WI38 (cell line): ENCODE results near the gene SPAG16.

Experiments used
- H3K4me3 ChIP-seq: 2 replicates; pipeline ENCODE4 v1.5.1; 2011; ENCODE audit warnings: low read depth, mild to moderate bottlenecking, control low read depth, low read length
- CTCF ChIP-seq: IDR thresholded peaks from 2 replicates; pipeline ENCODE4 v1.5.1; 2012; ENCODE audit warnings: low read depth, mild to moderate bottlenecking, control low read depth, low read length

SPAG16 gene

DNA sequence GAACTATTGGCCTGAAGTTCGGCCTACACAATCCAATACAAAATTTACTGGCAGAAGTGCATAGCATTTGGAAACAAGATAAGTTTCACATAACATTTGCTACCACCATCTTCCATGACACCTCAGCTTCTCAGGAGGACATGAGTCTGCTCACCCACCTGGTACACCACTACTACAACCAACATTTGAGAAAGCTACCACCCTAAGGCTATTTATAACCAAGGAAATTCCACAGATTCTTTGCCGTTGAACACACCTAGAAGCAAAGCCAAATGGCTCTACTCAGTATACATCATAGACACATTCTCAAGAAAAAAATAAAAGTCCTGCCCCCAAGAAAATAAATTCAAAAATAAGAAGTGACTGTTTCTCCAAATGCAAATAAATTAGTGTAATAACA, 145.3 kb downstream of the SPAG16 start:
- no peak for TF ChIP-seq CTCF
- no peak overlapping the region for H3K4me3 ChIP-seq

DNA sequence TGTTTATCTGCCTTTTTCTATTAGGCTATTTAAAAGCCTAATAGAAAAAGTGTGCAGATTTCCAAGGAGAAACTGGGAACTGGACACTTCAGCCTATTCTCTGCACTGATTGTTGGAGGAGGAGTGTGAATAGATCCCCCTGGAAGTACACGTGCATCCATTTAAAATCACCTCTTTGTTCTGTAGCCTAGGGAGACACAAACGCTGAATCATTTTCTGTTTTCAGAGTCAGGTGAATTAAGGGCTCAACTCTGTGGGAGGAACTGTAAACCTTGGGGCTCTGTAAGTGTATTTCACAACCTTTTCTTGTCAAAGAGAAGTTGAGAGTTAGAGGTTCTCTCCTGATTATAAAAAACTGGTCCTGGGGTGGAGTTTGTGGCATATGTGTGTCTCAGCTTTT, 159.7 kb downstream of the SPAG16 start:
- TF ChIP-seq CTCF: no peak
- H3K4me3 ChIP-seq: no peak overlapping the region

DNA sequence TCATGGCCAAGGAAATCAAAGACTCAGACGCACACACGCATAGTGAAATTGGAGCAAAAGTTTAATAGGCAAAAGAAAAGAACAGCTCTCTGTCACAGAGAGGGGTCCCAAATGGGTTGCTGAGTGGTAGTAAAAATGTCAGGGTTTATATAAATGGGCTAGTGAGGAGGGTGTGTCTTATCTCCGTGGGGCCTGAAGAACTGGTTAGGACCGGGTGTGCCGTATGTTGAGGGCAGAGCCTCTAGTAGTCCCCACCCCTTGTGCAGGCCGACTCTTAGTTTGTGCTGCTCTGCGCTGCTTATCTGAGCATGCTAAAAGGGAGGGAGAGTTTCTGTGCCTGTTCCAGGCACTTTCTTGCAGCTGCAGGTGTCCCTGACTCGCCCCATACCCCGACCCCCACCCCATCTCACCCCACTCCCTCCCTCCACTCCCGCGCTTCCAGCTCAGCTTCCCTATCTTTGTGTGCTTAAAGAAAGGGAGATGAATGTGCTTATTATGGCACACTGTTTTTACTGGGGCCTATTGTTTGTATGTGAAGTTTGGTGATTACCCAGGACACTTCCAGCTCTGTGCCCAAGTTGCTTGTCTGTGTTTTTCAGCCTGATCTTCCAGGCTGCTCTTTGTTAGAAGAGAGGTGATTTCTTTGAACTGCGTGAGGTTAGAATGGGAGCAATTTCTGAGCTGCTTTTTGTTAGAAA, 167.4 kb downstream of the SPAG16 start:
- H3K4me3 ChIP-seq: no peak overlapping the region
- no peak for TF ChIP-seq CTCF

- no peak for TF ChIP-seq CTCF
- no peak overlapping the region for H3K4me3 ChIP-seq
Observed at GRCh38 chr2:213455316-213456008, 171.2 kb downstream of the SPAG16 start.

DNA sequence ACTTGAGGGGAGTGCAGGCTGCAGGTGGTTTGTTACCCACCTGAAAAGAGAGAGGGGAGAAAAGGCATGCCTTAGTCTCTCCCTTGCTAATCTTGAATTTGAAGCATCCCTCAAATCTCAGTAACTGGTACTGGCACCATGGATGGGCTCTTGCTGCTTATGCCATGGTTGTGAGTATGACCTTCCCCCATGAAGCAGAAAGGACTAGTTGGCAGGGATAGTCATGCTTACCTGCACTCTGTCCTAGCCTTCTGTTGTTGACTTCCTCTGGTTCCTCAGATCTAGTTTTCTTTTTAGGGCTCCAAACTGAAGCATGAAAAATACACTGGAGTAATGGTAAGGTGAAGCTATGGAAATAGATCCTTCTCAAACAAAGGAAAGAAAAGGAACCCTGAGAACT, 191.2 kb downstream of the SPAG16 start:
- no peak overlapping the region for H3K4me3 ChIP-seq
- TF ChIP-seq CTCF: no peak

DNA sequence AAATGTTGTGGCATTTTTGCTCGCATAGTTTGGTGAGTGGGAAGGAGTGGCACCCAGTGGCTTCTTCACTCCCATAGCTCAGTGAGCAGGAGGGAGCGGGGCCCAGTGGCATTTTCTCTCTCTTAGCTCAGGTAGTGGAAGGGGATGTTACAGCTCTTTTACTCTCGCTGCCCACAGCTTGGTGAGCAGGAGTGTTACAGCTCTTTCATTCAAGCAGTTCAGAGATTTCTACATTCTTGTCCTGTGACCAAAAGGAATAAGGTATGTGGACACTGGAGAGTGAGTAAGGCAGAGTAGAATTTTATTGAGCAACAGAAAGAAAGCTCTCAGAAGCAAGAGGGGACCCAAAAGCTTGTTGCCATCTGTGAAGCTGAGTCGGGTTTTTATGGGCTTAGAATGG, 192.4 kb downstream of the SPAG16 start:
- no peak overlapping the region for H3K4me3 ChIP-seq
- no peak for TF ChIP-seq CTCF

DNA sequence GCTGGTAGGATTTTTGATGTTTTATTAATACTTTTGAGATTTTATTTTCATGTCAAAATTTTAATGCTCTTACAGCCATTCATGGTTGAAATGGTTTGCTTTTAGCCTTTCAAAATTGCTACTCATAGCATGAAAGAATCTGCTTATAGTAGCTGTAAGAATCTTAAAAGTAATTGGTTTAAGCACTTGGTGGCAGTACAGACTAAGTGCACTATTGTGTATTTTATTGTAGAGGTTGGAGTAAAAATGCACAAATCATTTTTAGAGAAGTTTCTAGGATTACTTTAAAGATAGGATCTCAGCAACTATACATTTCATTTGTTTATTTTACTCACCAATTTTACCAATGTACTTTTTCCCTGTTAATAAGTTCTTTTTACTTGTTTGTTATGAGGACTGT, 205.8 kb downstream of the SPAG16 start:
- TF ChIP-seq CTCF: no peak
- no peak overlapping the region for H3K4me3 ChIP-seq
